A673 (cell line): ENCODE measurements around the gene PI16.

Experiments
- CTCF ChIP-seq: fragments of 300-800, 200-600 bp; sonication (generic); conservative IDR thresholded peaks from 2 replicates; pipeline ENCODE4 v1.5.1; 2017; ENCODE audit warnings: low read depth, mild to moderate bottlenecking, antibody characterized with exemption, low read length, moderate library complexity, mixed read lengths
- EZH2 ChIP-seq: fragments of 200-600 bp; sonication (generic); IDR thresholded peaks from 2 replicates; pipeline ENCODE4 v1.6.1; 2017; ENCODE audit warnings: borderline replicate concordance, low read depth, mild to moderate bottlenecking, mixed read lengths, antibody characterized with exemption, low read length; ENCODE audit not compliant: poor library complexity, severe bottlenecking

GRCh38 chr6:36985417-36985807, 30.9 kb downstream of the PI16 start:
- TF ChIP-seq CTCF = no peak
- no peak for TF ChIP-seq EZH2
